Gastroesophageal sphincter (tissue), 3 donors: ENCODE results near the gene SLC15A3.

Source experiments
- EP300 ChIP-seq: sonication (generic); formaldehyde crosslinking; IDR thresholded peaks from one replicate; pipeline ENCODE4 v1.6.1; 2017; ENCODE audit warnings: antibody characterized with exemption, mild to moderate bottlenecking
- POLR2A ChIP-seq, 2 donors: fragments of 450-650 bp; IDR thresholded peaks; one replicate each; pipeline ENCODE4 v1.6.1; 2017; ENCODE audit warnings: antibody characterized with exemption in 2 of 2, mild to moderate bottlenecking in 2 of 2, moderate library complexity in 1 of 2
- POLR2AphosphoS5 ChIP-seq: sonication (generic); formaldehyde crosslinking; IDR thresholded peaks from one replicate; pipeline ENCODE4 v1.6.1; 2017; ENCODE audit warnings: antibody characterized with exemption
- TF ChIP-seq, protein P1 (sequence below), 4 experiments: fragments of 200-600 bp in 2 of 4; fragments of 450-650 bp in 2 of 4; sonication (generic) in 1 of 4; IDR thresholded peaks; one replicate each; pipeline ENCODE4 v1.5.1; 2017 to 2019; ENCODE audit warnings: antibody characterized with exemption in 4 of 4, mild to moderate bottlenecking in 2 of 4, moderate library complexity in 2 of 4

DNA sequence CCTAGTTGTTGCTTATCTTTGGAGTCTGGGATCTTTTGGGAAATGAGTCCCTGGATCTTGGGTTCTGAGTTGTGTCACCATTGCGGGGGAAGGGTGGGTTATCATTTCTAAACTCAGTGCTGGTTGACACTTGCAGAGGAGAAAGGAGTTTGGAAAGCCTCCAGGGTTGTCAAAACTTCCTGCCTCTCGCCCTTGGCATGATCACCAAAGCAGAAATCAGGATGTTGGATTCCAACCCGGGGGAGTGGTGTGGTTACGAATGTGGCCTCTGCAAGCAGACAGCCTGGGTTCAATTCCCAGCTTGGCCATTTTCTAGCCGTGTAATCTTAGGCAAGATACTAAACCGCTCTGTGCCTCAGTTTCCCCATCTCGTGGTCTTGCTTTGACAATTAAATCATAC is 43.8 kb upstream of the SLC15A3 start:
- TF ChIP-seq POLR2AphosphoS5 = no peak
- TF ChIP-seq, protein P1, sequence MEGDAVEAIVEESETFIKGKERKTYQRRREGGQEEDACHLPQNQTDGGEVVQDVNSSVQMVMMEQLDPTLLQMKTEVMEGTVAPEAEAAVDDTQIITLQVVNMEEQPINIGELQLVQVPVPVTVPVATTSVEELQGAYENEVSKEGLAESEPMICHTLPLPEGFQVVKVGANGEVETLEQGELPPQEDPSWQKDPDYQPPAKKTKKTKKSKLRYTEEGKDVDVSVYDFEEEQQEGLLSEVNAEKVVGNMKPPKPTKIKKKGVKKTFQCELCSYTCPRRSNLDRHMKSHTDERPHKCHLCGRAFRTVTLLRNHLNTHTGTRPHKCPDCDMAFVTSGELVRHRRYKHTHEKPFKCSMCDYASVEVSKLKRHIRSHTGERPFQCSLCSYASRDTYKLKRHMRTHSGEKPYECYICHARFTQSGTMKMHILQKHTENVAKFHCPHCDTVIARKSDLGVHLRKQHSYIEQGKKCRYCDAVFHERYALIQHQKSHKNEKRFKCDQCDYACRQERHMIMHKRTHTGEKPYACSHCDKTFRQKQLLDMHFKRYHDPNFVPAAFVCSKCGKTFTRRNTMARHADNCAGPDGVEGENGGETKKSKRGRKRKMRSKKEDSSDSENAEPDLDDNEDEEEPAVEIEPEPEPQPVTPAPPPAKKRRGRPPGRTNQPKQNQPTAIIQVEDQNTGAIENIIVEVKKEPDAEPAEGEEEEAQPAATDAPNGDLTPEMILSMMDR (IDR thresholded peaks at IDR 0.05) = no peak
- no peak for TF ChIP-seq POLR2A (IDR thresholded peaks at IDR 0.05)
- no peak for TF ChIP-seq EP300
